GM19463 (cell line): Measurements from ENCODE around the gene LRRC75B.
"Not testable (repeated sequence)": the region's sequence is repeated elsewhere in the genome, so short reads cannot be mapped to it uniquely, and the experiment has no call there.

ENCODE experiments used
- ATAC-seq: cut with Tn5 transposase; IDR thresholded peaks from one replicate; pipeline ENCODE4 v1.9.1; 2021; ENCODE audit warnings: mild to moderate bottlenecking, moderate library complexity; ENCODE audit not compliant: unreplicated experiment

The LRRC75B gene

DNA sequence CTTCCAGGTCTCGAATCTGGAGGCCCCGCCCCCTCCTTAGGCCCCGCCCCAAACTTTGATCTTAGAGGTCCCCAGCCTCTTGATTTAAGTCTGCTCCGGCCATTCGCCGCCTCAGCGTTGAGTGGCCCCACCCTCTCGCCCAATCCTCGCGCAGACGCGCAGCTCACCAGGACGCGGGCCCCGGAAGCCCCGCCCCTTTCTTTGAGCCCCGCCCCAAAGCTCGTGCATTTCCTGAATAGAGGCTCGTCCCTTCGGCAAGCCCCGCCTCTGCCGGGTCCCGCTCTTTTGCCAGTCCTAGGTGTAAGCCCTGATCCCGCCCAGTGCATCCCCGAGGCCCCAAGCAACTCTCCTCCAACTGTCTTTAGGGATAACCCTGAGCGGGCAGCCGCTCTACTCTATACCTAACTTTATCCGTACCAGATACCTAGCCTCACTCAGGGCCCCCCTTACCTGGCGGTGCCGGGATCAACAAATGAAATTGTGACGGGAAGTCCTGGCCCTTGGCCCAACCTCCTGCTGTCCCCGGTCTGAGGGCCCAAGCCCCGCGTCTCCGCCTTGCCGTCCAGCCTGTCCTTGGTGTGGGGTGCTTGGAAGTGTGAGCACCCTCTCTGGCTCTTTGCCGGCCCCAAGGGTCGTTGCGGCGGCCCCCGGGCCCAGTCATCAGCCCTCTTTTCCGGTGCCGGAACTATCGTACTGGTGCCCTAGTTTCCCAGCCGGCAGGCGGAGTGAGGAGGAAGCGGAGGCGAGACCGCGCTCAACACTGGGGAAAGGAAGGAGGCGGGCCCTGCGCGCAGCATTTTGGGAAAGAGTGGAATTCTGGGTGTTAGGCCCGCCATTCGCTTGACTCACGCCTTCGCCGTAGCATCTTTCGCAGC, 37.5 kb downstream of the LRRC75B start, which contains the start of gene SNRPD3:
Gene SNRPD3 (plus strand): TSS at position 835 of the 875 bp plus-strand sequence. CDS start 1,676 bp downstream, outside the sequence.
- peak; percentile 72 for ATAC-seq

- ATAC-seq: no peak
Observed at GRCh38 chr22:24554313-24555164, 38.3 kb downstream of the LRRC75B start, which contains the start of gene GUCD1. Gene GUCD1 (minus strand): TSS chr22:24555138. CDS start chr22:24554991, 147 bp downstream.

DNA sequence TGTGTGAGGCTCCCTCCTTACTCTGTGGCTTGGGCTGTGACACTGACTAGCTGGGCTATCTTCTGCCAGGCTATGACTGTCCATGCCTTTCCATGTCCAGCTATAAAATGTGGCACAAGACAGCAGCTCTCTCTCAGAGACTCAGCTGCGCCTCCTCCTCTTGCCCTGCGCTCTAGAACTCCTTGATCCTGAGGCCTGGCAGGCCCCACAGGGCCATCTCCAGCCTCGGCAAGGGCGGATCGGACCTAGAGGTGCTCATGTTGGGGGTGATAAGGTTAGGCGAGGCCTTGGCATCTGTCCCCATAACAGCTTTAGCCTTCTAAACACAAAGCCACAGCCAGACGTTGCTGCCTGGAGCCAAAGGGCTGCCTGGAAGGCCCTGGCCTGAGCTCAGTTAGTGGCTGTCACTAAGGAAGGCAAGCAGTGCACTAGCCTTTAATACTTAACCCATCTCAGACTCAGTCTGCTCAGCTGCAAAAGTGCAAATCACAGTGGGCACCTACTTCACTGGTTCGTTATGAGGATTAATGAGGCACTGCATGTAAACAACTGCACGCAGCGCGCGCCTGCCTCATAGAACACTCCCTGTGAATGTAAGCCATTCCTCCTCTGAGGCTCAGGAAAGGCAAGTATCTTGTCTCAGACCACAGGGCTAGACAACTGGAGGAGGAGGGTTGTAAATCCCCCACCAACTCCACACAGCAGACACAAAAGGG, 39.1 kb downstream of the LRRC75B start:
- ATAC-seq: no peak

DNA sequence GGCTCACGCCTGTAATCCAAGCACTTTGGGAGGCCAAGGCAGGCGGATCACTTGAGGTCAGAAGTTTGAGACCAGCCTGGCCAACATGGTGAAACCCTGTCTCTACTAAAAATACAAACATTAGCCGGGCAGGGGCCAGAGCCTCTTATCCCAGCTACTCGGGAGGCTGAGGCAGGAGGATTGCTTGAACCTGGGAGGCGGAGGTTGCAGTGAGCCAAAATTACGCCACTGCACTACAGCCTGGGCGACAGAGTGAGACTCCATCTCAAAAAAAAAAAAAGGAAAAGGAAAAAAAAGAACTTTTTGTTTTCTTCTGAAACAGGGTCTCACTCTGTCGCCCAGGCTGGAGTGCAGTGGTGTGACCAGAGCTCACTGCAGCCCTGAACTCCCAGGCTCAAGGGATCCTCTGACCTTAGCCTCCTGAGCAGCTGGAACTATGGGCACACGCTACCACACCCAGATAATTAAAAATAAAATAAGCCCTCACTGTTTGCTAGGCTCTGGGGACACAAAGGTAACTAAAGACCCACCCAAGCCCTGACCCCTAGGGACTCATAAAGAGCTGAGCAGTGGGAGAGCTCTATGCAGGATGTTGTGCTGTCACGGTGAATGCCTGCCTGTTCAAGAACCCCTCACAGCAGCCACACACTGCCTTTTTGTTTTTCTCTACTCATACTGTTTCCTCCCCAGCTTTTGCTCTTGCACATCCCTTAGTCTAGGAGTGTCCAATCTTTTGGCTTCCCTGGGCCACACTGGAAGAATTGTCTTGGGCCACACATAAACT, 40.2 kb downstream of the LRRC75B start:
- not testable (repeated sequence) for ATAC-seq

GRCh38 chr22:24550902-24551435, 41.9 kb downstream of the LRRC75B start:
- no peak for ATAC-seq

DNA sequence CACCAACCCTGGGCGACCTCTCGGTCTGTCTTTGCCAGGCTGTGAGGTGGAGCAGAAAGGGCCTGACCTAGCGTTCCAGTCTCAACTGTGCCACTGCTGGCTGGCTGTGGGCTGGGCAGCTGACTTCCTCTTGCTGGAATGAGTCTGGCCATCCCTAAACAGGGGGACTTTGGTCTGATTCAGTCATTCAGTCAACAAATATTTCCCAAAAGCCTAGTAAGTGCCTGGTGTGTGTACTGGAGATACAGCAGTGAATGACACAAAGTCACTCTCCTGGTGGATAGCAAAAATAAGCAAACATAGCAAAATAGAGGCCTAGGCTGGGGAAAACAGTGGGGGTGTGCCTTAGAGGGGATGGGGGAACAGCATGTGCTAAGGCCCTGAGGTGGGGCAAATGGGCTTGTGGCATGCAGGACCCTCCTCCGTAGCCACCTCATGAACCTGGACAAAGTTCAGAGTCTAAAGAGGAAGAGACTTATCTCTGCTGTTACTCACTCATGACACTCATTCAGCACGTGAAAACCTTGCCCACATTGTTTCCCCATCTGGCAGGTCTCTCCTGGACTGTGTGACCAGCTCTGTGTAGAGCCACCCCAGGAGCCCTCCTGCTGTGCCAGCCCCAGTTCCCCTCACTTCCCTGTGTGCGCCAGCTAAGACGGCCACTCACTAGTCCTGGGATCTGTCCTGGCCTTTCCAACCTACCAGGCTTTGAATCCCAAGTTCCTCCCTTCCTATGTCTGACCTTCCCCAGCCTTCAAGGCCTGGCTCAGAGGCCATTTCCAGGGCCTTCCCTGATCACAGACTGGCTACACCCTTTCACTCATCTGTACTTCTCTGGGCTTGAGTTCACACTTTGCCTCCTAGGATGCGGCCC, 42.6 kb downstream of the LRRC75B start:
- ATAC-seq: no peak

- ATAC-seq: no peak
Observed at GRCh38 chr22:24548812-24549211, 44.1 kb downstream of the LRRC75B start.

- no peak for ATAC-seq
Observed at GRCh38 chr22:24543679-24544243, 49.1 kb downstream of the LRRC75B start.

DNA sequence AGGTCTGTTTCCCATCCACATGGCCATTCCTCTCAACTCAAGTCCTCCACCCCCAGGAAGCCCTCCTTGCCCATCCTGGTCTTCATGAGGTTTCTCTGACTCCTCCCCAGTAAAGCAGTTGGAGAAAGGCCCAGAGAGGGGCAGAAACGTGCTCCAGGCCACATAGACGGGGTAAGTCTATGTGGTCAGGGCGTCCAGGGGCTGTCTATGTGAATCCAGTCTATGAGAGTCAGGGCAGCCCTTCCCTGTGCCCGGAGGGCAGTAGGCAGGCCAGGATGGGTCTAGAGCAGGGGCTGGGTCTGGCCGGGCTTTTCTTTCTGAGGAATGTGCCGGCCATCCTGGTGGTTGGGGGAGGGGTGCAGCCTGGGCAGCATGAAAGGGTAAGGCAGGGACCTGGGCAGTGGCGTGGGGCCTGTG, 49.7 kb downstream of the LRRC75B start:
- no peak for ATAC-seq

GRCh38 chr22:24542641-24543040, 50.2 kb downstream of the LRRC75B start:
- ATAC-seq: no peak

DNA sequence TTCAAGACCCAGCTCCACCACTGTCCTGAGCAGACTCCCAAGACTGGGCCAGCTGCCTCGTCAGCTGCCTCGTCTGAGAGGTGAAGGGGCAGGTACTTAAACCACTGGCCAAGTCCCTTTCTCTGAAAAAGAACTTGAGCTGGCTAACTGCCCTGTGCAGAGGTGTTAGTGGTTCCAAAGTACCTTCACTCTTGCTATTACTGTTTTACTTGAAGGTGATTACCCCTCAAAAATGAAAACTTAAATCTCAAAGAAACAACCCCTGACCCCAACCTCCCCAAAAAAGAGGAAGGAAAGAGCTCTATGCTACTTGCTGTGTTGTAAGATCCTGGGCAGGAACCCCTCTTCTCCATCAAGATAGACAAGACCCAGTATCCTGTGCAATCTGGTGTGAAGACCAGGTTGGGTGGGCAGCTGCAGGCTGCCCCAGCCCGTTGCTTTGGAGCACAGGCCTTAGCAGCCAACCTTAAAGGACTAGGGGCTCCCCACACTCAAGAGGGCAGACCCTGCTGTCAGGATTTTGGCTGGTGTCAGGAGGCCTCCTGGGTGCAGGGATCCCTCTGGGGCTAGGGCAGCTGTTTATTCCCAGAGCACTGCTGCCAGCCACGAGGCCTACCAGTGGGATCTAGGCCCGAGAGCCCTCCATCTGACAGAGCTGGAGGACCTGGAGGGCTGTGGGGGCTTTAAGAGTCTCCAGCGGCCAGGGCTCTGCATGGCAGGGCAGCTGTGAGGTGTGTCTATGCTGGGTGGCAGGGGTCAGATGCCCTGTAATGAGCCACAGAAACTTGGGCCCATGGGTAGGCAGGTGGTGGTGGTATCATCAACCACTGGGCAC, 51.0 kb downstream of the LRRC75B start:
- ATAC-seq: no peak

DNA sequence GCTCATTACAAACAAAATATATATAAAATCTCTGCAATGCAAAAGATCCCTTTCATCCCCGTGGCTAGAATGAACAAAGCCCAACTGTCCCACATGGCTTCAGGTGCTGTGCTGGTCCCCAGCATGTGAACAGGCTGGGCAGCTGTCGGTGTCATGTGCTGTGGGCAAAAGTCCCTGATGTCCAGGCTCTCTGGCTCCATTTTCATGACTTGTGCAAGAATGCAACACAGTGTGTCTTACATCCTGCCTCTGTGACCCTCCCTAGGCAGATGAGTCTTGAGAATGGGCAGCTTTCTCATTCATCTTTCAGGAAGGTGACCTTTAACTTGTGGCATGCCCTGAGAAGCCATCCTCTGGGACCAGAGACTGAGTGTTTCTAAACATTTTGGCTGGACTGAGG, 52.4 kb downstream of the LRRC75B start:
- ATAC-seq: no peak

DNA sequence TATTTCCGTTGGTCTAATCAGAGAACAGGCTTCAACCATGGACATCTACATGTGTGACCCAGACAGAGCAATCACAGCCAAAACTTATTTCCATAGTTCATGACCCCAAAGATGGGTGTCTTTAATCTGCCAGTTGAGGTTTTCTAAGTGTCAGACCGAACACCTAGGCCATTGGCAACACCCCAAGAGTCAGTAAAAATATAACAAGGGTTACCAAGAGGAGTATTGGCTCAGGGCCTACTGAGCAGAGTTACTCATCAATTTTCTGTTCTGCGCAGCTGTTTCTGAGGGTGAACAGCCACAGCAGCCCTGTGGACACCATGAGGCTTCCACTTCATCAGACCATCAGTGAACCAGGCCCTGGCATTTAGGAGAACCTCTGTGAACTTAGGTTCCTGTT, 56.8 kb downstream of the LRRC75B start:
- no peak for ATAC-seq
